GM18873 (cell line): ENCODE measurements around the gene TSPAN18.

ENCODE experiments used
- ATAC-seq: cut with Tn5 transposase; IDR thresholded peaks from one replicate; pipeline ENCODE4 v1.9.1; 2021; ENCODE audit warnings: mild to moderate bottlenecking, moderate library complexity, moderate number of reproducible peaks; ENCODE audit not compliant: unreplicated experiment, low FRiP score

Gene TSPAN18

DNA sequence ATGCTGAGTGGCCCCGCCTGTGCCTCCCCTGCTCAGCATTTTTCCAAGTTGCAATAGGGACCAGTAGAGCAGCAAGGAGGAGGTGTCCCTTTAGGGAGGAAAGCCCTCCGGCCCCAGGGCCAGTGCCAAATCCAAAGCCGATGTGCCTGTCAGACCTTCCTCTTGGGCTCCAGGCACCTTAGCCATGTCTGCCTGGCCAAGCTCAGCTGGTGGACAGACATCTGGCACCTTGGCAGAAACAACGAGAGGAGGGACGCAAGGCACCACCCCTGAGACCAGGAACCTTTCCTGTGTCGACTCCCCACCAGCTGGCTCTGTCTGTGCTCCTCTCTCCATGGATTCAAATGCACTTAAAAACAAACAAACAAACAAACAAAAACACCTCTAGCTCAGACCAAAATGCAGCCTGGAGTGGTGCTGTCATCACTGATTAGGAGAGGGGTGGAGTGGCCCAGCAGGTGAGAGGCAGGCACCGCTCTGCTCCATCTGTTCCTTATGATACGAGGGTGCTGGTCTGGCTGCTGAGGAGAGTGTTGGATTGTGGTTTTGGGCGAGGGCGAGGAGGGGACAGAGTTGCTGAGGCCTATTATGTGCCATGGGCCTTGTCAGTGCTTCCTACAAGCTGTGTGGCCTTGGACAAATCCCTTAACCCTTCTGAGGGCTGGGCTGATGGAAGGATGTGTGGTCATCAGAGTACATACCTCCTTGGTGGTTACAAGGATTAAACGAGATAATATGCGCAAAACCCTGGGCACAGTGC lies 177.7 kb downstream of the TSPAN18 start:
- ATAC-seq, result no peak

DNA sequence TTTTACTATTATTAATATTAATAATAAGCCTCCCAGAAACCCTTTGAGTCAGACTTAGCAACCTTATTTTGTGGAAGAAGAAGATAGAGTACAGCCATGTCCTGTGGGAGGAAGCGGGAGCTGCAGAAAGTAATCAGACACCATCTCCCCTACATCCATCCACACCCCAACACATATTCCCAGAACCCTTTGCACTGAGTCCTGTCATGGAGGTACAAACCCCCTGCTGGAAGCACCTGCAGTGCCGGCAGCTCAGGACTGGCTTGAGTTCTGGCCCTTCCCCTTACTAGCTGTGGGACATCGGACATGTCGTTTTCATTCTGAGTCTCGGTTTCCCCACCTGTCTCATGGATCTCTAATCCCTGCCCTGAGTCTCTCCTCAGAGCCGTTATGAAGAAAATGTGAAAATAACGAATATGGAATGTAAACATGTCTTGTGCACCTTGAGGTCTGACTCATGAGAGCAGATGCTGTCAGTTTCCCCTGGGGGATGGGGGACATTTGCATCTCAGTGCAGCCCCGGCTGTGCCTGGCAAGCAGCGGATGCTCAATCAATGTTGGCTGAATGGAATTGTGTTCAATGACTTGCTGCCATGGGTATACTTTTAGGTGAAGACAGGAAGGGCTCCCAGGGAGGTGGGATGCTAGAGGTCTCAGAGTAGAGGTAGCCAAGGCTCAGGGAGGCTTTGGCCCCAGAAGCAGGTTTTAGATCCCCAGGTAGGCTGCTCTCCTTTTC lies 178.5 kb downstream of the TSPAN18 start:
- ATAC-seq, result no peak

DNA sequence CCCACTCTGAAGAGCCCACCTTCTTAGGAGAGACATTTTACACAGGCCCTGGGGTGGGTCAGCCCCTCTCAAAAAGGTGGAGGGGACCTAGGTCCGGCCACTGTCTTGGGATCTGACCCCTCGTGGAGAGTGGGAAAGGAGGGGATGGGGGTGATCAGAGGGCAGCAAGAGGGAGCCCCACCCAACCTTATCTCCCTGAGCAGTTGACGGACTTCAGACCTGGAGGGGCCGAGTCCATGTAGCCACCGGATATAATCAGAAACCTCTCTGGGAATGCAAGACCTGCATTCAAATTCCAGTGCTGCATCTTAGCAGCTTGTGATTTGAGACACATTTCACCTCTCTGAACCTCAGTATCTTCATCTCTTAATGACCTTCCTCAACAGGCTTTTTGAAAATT lies 179.9 kb downstream of the TSPAN18 start:
- no peak for ATAC-seq

DNA sequence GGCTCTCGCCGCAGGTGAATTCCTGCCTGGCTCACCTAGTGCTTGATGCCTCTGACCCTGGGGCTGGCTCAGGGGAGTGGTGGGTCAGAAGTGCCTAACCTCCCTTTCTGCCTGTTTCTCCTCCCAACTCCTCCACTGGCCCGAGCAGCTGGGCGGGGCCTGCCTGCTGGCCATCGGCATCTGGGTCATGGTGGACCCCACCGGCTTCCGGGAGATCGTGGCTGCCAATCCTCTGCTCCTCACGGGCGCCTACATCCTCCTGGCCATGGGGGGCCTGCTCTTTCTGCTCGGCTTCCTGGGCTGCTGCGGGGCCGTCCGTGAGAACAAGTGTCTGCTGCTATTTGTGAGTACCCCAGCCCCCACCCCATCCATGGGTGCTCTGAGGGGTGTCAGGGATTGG lies 182.8 kb downstream of the TSPAN18 start:
- ATAC-seq, result no peak

- ATAC-seq, result no peak
Observed at GRCh38 chr11:44910591-44910990, 183.8 kb downstream of the TSPAN18 start.

DNA sequence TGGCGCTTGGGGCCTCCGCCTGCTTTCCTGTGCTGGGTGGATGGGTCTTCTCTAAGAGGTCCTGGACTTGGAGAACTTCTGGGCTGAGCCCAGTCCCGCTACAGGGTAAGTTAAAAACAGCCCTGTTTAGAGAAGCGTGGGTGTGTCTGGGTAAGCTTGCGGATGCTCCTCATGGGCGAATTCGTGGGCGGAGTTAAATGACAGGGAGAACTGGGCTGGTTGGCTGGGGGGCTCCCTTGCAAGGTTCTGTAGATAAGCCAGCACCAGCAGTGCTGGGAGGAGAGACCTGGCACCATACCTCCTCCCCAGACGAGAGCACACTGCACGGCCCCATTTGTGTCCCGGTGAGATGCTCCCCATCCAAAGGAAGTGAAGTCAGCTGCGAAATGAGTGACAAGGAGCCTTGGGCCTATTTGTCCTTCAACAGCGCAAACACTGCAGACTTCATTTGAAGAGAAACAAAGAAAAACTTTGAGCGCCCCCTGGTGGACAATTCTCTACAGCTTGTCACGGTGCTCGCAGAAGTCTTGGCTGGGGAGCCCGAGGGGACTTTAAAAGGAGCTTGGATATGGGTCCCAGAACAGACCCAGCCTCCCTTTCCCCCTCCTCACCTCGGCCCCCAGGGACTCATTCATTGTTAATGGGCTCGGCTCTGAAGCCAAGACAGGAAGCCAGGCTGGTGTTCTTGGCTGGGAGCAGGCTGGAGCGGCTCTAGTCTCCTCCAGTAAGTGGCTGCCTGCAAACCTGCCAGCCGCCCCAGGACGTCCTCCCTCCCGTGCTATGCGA lies 184.5 kb downstream of the TSPAN18 start:
- ATAC-seq, result no peak

DNA sequence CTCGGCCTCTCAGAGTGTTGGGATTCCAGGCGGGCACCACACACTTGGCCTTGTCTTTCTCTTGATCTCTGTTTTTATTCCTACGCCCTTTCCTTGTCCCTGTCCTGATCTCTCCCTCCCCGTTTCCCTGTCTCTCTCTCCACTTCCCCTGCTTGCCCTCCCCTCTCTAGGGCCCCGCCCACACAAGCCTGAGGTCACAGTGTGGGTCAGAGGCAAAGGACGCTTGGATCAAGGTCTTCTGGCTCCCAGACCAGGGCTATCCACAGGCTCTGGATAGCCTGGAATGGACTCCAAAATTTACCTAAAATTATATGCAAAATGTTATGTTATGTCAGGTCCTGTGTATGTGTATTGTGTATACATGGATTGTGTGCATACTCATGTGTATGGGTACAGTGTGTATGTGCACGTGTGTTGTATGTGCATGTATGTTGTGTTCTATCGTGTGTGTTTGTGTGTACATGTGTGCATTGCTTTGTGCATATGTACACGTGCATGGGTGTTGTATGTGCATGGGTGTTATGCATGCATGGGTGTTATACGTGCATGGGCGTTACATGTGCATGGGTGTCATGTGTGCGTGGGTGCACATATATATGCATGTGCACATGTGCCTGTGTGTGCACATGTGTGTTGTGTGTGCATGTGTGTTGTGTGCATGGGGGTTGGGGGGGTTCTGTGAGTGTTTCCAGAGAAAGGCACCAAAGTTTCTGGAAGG lies 185.7 kb downstream of the TSPAN18 start:
- no peak for ATAC-seq

- no peak for ATAC-seq
Observed at GRCh38 chr11:44913502-44913901, 186.7 kb downstream of the TSPAN18 start.

GRCh38 chr11:44914105-44914504 lies 187.3 kb downstream of the TSPAN18 start:
- no peak for ATAC-seq

DNA sequence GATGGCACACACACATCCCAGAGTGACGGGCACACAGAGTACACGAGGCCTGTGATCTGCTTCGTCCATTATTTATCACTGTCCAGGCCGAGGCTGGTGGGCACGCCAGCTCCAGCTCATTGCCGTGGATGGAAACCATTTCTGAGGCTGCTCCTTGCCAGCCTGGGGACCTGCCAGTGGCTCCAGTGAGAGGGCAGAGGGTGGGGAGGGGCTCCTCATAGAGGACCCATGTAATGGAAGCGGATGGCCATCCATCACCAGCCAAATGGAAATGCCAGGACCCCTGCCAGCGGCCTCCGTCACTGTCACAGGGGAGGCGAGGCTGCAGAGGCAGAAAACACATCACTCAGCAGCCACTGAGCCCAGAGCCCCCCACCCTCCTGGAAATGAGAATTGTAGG lies 188.2 kb downstream of the TSPAN18 start:
- ATAC-seq, result no peak

- no peak for ATAC-seq
Observed at GRCh38 chr11:44915621-44916020, 188.9 kb downstream of the TSPAN18 start.

DNA sequence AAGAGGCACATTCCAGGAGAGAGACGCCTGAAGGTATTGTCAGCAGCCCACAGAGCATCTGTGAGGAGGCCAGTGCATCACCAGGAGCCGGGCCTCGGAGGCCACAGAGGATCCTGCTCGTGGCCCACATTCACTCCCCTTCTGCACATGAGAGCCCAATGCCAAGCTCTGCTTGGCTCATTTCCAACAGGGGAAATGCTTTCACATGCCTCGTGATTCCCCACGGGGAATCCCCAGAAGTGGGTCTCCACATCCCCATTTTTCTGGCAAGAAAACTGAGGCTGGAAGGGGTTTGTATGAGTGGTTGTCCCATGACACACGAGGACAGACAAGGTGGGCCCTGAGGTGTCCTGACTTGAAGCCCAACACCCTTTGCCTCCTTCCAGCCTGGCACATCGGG lies 189.6 kb downstream of the TSPAN18 start:
- no peak for ATAC-seq

DNA sequence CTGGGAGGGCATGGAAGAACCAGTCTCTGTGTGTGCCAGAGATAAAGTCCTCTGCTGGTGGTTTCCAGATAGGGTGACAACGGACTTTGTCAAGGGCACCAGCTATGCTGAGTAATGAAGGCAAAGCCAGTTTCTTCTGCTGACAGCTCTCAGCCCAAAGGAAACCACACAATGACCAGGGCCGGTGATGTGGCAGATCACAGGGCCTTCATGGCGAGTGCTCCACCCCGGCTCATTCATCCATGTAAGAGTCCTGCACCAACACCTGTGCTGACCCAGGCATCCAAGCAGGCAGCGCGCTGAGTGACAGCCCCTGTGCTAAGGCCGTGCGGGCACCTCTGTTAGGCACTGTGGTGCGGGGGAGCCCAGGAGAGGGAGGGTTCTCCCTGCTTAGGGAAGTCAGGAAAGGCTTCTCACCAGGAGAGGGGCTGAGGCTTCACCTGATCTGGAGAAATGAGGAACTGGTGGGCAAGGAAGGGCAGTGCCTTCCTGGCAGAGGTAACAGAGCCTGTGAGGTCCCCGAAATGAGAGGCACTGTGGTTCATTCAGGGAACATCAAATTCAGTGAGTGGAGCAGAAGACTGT lies 190.1 kb downstream of the TSPAN18 start:
- ATAC-seq, result no peak

DNA sequence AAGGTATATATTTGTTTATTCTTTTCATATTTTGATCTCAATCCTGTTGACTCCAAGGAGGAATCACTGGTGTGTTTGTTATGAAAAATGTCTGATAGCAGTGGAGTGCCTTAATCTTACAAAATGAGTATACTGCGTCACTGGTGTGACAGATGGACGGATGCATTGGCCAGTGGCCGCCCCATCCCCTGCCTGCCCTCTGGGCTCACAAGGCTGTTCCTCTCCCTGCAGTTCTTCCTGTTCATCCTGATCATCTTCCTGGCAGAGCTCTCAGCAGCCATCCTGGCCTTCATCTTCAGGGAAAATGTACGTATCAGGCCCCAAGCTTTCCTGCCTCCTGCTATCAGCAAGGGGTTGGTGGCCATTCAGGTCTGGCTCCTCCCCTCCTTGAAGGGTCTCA lies 191.0 kb downstream of the TSPAN18 start:
- no peak for ATAC-seq

- no peak for ATAC-seq
Observed at GRCh38 chr11:44920451-44920850, 193.7 kb downstream of the TSPAN18 start.

DNA sequence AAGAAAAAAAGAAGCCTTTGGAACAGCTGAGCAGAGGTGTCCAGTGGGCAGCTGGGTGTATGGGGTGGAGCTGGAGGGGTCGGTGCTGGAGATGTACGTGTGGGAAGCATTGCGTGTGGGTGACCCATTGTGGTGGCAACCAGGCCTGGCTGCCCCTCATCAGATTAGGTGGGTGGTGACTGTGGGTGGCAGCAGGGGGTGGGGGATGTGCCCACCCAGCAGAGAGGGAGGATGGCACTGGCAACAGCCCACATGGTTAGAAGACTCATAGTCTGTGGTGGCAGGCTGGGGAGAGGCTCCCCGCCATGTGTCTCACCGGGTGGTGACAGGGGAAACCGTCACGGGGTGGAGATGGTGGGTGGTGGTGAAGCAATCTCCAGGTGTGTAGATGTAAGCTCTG lies 196.4 kb downstream of the TSPAN18 start:
- no peak for ATAC-seq

DNA sequence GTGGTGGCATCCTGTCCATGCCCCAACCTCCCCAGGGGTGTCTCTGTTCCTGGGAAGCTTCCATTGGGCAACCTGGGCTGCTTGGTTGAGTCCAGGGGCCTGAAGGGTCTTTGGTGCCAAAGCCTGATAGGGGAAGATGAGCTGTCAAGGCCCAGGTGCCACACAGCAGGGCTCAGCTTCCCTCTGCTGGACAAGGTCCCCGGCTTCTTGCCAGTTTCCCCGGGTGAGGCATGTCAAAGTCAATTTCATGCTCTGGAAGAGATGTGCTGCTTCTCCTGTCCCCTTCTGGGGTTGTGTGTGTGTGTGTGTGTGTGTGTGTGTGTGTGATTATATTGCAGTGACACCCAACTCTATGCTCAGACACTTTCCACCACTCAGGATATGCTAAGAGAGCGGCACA lies 197.0 kb downstream of the TSPAN18 start:
- no peak for ATAC-seq

DNA sequence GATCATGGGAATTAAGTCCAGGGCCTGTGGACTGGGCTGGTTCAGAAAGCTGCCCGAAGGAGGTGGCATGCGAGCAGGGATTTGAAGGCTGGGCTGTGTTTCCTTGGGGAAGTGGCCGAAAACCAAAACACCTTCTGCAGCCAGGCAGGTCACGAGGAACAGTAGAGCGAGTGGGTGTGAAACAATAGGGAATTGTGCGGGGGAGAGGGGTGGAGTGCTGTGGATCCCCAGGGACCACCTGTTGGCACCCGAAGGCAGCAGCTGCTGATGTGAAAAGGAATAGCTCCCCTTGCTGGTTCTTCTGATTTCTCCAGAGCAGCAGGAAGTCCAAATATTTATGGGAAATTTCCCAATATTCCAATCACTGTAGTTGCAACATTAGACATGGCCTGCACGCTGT lies 199.3 kb downstream of the TSPAN18 start:
- ATAC-seq, result no peak

DNA sequence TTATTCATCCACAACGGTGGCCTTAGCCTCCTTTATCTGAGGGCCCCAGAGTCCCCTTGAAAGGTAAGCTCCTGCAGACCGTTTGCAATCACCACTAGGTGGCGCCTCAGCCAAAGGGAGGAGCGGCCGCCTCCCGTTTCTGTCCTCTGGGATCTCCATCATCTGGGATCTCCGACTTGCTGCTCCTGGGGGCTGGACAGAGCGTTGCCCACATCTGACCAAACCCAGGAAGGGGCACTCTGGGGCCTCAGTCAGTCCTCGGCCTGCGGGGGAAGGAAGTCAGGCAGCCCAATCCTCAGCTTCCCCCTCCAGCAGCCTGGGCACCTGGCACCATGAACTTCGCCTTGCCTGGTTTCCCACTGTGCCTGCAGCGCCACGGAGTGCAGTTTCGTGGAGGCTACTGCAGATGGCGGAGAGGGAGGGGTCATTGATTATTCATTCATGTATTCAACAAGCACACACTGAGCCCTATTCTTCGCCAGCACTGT lies 200.5 kb downstream of the TSPAN18 start:
- ATAC-seq, result no peak

GRCh38 chr11:44928144-44928543 lies 201.4 kb downstream of the TSPAN18 start:
- no peak for ATAC-seq
